GM19455 (cell line): Measurements from ENCODE around the gene ARHGEF16.

Experiments used
- ATAC-seq: cut with Tn5 transposase; IDR thresholded peaks from one replicate; pipeline ENCODE4 v1.9.1; 2021; ENCODE audit not compliant: unreplicated experiment

Gene ARHGEF16

GRCh38 chr1:3466366-3467075 is 12.1 kb downstream of the ARHGEF16 start:
- ATAC-seq: no peak

GRCh38 chr1:3467096-3468036 is 12.9 kb downstream of the ARHGEF16 start:
- no peak for ATAC-seq

GRCh38 chr1:3468236-3469103 is 14.0 kb downstream of the ARHGEF16 start:
- ATAC-seq: no peak

GRCh38 chr1:3469104-3469848 is 14.8 kb downstream of the ARHGEF16 start:
- ATAC-seq: no peak

GRCh38 chr1:3469849-3470649 is 15.6 kb downstream of the ARHGEF16 start:
- no peak for ATAC-seq

GRCh38 chr1:3470650-3471355 is 16.3 kb downstream of the ARHGEF16 start:
- no peak for ATAC-seq

- ATAC-seq: no peak
Measured at GRCh38 chr1:3471356-3472087, 17.1 kb downstream of the ARHGEF16 start.

GRCh38 chr1:3472088-3472850 is 17.8 kb downstream of the ARHGEF16 start:
- ATAC-seq: no peak

- ATAC-seq: no peak
Measured at GRCh38 chr1:3472906-3473305, 18.4 kb downstream of the ARHGEF16 start.

GRCh38 chr1:3473381-3473844 is 18.9 kb downstream of the ARHGEF16 start:
- ATAC-seq: no peak

- no peak for ATAC-seq
Measured at GRCh38 chr1:3474016-3474415, 19.6 kb downstream of the ARHGEF16 start.

- ATAC-seq: no peak
Measured at GRCh38 chr1:3474421-3474820, 20.0 kb downstream of the ARHGEF16 start.

- no peak for ATAC-seq
Measured at GRCh38 chr1:3475839-3476573, 21.5 kb downstream of the ARHGEF16 start.

- ATAC-seq: no peak
Measured at GRCh38 chr1:3476666-3477065, 22.2 kb downstream of the ARHGEF16 start.

- ATAC-seq: no peak
Measured at GRCh38 chr1:3477241-3477995, 23.0 kb downstream of the ARHGEF16 start.

- no peak for ATAC-seq
Measured at GRCh38 chr1:3478187-3478586, 23.7 kb downstream of the ARHGEF16 start.
